ENCODE data around the gene CHADL.
"Not testable (repeated sequence)": the region's sequence is repeated elsewhere in the genome, so short reads cannot be mapped to it uniquely, and the experiment has no call there.

GRCh38 chr22:41259756-41260155 lies 19.0 kb upstream of the CHADL start:
- not testable (repeated sequence) for TF ChIP-seq CTCF (IDR thresholded peaks at IDR 0.05; ENCODE audit: control extremely low read depth in 1 of 3, insufficient read depth in 1 of 3, low read depth in 1 of 3, low read length in 3 of 3); EZH2 (IDR thresholded peaks at IDR 0.05; ENCODE audit: low read depth, low read length, severe bottlenecking); EGR1 (IDR thresholded peaks at IDR 0.05; ENCODE audit: borderline replicate concordance, low read depth, low read length); RNF2 (IDR thresholded peaks at IDR 0.05; ENCODE audit: borderline replicate concordance, low read depth, low read length, missing control alignments, poor library complexity, severe bottlenecking); POLR2A (IDR thresholded peaks at IDR 0.05; ENCODE audit: control extremely low read depth in 1 of 2, low read depth in 2 of 2, low read length in 2 of 2); RXRA (IDR thresholded peaks at IDR 0.05; ENCODE audit: insufficient read depth, low read depth, low read length); NRF1 (IDR thresholded peaks at IDR 0.05; ENCODE audit: low read depth, low read length); CHD1 (IDR thresholded peaks at IDR 0.05; ENCODE audit: low read depth, low read length); SRF (IDR thresholded peaks at IDR 0.05; ENCODE audit: low read depth, low read length); RAD21 (IDR thresholded peaks at IDR 0.05 in 1 of 2, conservative IDR thresholded peaks at IDR 0.05 in 1 of 2; ENCODE audit: low read depth in 2 of 2, low read length in 2 of 2); MAX (IDR thresholded peaks at IDR 0.05); RFX5 (IDR thresholded peaks at IDR 0.05; ENCODE audit: borderline replicate concordance, low read depth, low read length); POLR2AphosphoS5 (IDR thresholded peaks at IDR 0.05; ENCODE audit: low read depth, low read length); NANOG (IDR thresholded peaks at IDR 0.05; ENCODE audit: insufficient read depth, low read depth, low read length, poor library complexity, severe bottlenecking)
